H1 (cell line): ENCODE data around the gene LHFPL3. TPM values are rescaled to one million over a fixed set of nuclear protein-coding genes. Genes with fewer than 3 reads are reported as not detected.

Experiments used
- ATF3 ChIP-seq: IDR thresholded peaks from 2 replicates; pipeline ENCODE4 v1.6.1; 2011; ENCODE audit warnings: low read depth, mild to moderate bottlenecking, low read length; ENCODE audit not compliant: insufficient read depth
- CBX8 ChIP-seq: fragments of 300-800, 300-1000 bp; sonication (generic); IDR thresholded peaks from 2 replicates; pipeline ENCODE4 v1.7.1; 2016; ENCODE audit warnings: low read depth, low read length, borderline replicate concordance
- CEBPB ChIP-seq: IDR thresholded peaks from 2 replicates; pipeline ENCODE4 v1.6.1; 2012; ENCODE audit warnings: low read depth, low read length
- CHD1 ChIP-seq: IDR thresholded peaks from 2 replicates; pipeline ENCODE4 v1.6.1; 2012; ENCODE audit warnings: low read depth, low read length, improper control_type of control experiment
- CHD7 ChIP-seq: fragments of 300-600 bp; sonication (generic); IDR thresholded peaks from 2 replicates; pipeline ENCODE4 v1.7.1; 2012; ENCODE audit warnings: low read length, moderate library complexity, mild to moderate bottlenecking, inconsistent platforms; ENCODE audit not compliant: insufficient replicate concordance
- FOSL1 ChIP-seq: IDR thresholded peaks from 2 replicates; pipeline ENCODE4 v1.6.1; 2011; ENCODE audit warnings: mild to moderate bottlenecking, low read depth, low read length, moderate library complexity; ENCODE audit not compliant: insufficient read depth
- NANOG ChIP-seq: IDR thresholded peaks from 2 replicates; pipeline ENCODE4 v1.6.1; 2011; ENCODE audit warnings: low read length, low read depth, mild to moderate bottlenecking, inconsistent platforms; ENCODE audit not compliant: insufficient read depth, poor library complexity, severe bottlenecking
- RAD21 ChIP-seq, 2 experiments: IDR thresholded peaks in 1 of 2; conservative IDR thresholded peaks in 1 of 2; 2 replicates each; pipeline ENCODE4 v1.6.1; 2011; ENCODE audit warnings: low read depth in 2 of 2, low read length in 2 of 2, improper control_type of control experiment in 1 of 2, inconsistent platforms in 1 of 2, mild to moderate bottlenecking in 1 of 2, moderate library complexity in 1 of 2
- RBBP5 ChIP-seq: IDR thresholded peaks from 2 replicates; pipeline ENCODE4 v1.7.1; 2012; ENCODE audit warnings: low read depth, mild to moderate bottlenecking, inconsistent platforms, low read length, moderate library complexity, borderline replicate concordance
- SAP30 ChIP-seq: fragments of 300-600 bp; sonication (generic); IDR thresholded peaks from 2 replicates; pipeline ENCODE4 v1.7.1; 2012; ENCODE audit warnings: low read length, moderate library complexity, mild to moderate bottlenecking, inconsistent platforms; ENCODE audit not compliant: insufficient read depth, insufficient replicate concordance
- polyA plus RNA-seq, 7 experiments: library from polyadenylated mRNA; depleted of rRNA in 3 of 7; stranded (reverse) in 5 of 7; unstranded in 2 of 7; fragments of >200 nt in 5 of 7; fragments of 200-250 nt in 2 of 7; gene quantifications; 1 replicate in 5 of 7; 2 replicates in 1 of 7; 4 replicates in 1 of 7; pipeline versions ENCODE4 v1.2.1 to v1.2.3, GENCODE V29; 2011 to 2013; ENCODE audit warnings: missing spikeins in 2 of 7, mixed read lengths in 2 of 7
- total RNA-seq: library from RNA; stranded (reverse); fragmentation: NEBNext Ultra II Directional; extraction: Animal tissue kit (Norgen Biotek cat#: 25700); gene quantifications from 2 replicates; pipeline ENCODE4 v1.2.1, GENCODE V29; 2021

Gene LHFPL3
- total and polyA plus RNA-seq, 2 of the 8 experiments (the other 6 are each of a cell fraction or from before 2014, with no cell fraction given) = 0.24 to 0.50 TPM

- no peak for TF ChIP-seq CHD7
- TF ChIP-seq CEBPB = no peak
- no peak for TF ChIP-seq ATF3
- no peak for TF ChIP-seq SAP30
- no peak for TF ChIP-seq FOSL1
- TF ChIP-seq RBBP5 = no peak
- TF ChIP-seq NANOG = no peak
- TF ChIP-seq CHD1 = no peak
- no peak for TF ChIP-seq RAD21 (IDR thresholded peaks at IDR 0.05 in 1 of 2, conservative IDR thresholded peaks at IDR 0.05 in 1 of 2; ENCODE audit: low read depth in 2 of 2, low read length in 2 of 2)
- TF ChIP-seq CBX8 = no peak
Observed at GRCh38 chr7:104933022-104933421, 604.6 kb downstream of the LHFPL3 start (continued).
